HG03520 (cell line): ENCODE data around the gene KIAA0040.

ENCODE experiments used
- ATAC-seq: cut with Tn5 transposase; IDR thresholded peaks from one replicate; pipeline ENCODE4 v1.9.1; 2021; ENCODE audit warnings: mild to moderate bottlenecking, moderate library complexity; ENCODE audit not compliant: unreplicated experiment

Gene KIAA0040

DNA sequence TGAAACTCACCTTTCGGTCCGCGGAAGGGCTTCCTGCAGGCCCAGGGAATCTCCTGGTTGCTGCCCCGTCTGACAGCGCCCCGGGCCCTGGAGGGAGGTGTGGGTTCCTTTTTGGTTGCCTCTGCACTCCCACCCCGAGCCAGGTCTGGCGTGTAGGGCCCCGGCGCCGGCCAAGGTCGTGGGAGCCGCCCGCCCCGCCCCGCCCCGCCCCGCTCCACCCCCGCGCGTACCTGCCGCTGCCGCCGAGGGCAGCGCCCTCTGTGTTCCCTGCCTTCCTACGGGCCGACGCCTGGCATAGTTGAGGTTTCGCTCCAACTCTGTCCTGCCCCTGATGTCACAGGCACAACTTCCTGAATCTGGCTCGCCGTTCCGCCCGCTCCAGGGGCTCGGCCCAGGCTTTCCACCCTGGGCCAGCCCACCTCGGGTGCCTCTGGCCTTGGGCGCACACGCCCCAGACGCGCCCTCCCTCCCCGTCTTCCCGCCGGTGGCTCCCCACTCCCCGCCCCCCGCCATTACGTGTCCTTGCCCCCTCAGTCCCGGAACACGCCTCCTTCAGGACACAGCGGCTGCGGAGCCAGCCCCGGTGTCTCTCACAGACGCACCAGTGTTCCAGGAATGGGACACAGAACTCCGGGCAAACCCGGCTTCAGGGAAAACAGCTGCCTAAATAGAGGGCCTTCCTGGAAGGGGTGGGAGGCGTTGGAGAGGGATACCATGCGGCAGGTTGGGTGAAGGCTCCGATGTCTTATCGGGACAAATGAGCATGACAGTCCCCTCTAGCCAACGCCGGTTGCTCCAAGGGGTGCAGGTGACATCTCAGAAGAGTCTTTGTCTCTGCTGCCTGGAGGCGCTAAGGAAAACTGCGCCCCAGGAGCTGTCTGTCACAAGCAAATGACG is at the start of gene KIAA0040:
TSS of gene KIAA0040 (minus strand) at position 147 of the 897 bp plus-strand sequence. CDS start 31,763 bp downstream, outside the sequence.
- ATAC-seq: peak; percentile 36

DNA sequence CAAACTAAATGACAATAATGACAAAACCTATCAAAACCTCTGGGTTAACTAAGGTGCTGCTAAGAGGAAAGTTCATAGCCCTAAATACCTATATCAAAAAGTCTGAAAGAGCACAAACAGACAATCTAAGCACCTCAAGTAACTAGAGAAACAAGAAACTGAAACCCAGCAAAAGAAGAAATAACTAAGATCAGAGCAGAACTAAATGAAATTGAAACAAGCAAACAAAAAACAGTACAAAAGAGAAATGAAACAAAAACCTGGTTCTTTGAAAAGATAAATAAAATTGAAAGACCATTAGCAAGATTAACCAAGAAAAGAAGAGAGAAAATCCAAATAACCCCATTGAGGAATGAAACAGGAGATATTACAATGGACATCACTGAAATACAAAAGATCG is 44.8 kb upstream of the KIAA0040 start:
- ATAC-seq: peak; percentile 78

DNA sequence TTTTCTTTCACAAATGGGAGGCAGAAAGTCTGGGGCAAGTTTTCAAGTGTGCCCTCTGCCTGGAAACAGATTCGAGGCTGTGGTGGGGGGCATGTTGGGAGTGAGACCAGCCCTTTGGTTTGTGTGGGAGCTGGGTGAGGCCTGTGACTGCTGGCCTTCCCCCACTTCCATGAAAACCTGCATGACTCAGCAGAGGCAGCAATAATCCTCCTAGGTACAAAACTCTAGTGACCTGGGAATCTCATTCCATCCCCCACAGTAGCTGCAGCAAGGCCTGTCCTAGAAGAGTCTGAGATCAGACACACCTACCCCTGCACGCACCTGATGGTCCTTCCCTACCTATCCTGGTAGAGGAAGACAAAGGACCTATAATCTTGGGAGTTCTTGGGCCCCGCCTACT is 42.1 kb upstream of the KIAA0040 start:
- ATAC-seq: no peak

DNA sequence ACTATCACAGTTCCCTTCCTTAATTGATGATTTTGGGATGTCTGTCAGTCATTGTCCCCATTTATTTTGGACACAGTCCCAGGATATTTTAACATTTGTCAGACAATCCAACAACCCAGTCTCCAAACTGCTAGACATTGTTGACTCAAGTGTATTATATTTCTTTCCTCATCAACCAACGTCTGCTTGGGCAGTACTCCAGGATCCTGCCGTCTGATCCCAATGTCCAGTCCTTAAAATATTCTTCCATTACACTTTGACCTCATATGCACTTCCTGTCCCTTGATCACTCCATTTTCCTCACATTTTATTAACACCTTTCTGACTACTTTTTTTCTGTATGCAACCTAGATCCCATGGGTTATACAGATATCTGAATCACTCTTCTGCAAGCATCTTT is 39.8 kb upstream of the KIAA0040 start:
- ATAC-seq: no peak

DNA sequence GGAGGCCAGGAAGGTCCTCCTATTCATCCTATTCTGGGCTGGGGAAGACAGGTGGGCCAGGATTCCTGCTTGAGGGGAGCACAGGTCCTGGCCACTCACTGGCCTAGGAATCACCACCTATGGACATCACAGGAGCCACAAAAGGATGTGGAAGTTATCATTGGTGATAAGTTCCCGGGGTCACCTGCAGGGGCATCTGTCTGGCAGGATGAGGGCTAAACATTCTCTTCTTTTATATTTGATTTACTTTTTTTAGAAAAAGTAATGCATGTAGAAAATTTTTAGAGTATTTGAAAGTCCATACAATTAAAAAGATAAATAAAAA is 33.2 kb upstream of the KIAA0040 start:
- ATAC-seq: peak; percentile 34

DNA sequence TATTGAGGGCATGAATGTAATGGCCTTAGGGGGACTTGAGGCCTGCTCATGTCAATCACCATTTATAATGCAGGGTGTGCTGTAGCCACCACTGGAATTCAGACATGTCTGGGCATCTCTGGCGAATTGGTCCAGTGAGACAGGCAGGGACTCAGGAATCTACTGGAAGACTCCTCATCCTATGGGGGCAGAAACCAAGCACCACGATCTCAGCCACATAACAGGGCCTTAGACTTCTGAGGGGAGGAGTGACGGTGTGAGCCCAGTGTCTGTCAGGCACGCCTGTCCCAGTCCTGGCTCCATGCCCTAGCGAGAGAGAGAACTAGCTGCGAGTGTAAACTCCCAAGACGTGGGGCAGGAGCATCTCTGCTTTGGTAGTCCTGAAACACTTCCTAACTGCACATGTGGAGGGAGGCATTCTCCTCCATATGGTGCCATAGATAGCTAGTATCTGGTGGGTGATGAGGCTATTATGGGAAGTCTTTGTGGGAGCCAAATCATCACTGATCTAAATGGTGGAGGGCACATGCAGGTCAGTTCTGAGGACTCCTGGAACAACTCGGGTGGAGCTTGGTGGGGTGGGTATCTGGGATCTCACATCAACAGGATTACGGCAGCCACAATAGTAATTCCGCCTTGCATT is 29.8 kb upstream of the KIAA0040 start:
- no peak for ATAC-seq

DNA sequence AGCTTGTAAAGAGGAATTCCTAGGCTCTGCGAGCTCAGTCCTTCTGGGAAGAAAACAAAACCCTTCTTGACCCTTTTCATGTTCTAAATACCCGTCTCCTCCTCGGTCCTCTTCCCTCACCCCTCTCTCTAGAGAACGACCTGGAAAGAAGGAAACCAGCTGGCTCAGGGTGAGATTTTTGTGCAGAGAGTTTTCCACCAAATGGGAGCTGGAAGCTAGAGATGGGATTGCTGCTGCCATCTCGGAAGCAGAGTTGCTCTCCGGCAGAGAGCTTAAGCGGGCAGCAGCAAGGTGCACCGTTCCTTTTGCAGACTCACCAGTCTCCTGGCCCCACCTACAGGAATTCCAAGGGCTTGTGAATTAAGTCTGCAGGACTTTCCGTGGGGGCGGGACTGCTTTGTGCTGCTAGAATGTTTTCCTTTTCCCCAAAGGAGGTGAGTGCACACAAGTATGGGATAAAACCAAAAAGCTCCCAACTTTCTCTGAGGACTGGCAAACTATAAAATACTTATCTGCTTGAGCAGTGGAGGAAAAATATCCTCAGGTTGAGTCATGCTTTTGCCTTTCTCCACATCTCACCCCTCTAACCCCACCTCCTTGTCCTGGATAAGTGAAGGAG is 29.1 kb upstream of the KIAA0040 start:
- ATAC-seq: no peak

DNA sequence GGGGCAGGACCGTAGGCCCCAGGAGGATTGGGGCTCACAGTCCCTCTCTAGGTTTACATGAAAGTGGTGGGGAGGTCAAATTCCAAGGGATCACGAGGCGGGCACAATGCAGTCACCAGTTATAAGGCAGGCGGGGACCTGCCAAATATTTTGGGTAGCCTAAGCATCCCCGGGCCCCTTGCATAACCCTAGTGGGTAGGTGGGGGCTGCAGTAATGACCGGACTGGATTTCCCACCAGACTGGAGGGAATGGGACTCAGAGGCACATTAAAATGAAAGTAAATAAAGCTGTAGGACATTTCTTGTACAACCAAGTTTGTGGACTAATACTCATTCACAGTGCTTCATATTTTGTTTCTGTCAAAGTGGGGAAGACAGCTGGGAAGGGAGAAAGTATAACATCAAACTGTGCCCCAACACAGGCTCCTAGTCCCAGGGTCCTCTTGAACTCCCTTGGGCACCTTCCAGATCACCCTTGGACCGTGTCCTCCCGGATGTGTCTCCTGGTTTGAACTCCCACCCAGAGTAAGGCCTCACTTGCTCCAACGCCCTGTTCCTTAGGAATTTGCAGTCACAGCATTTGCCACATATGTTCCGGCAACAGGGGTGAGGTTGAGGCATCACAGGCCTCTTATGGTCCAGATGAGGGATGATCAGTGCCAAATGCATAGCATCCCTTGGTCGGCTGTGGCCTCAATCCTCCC is 28.4 kb upstream of the KIAA0040 start:
- ATAC-seq: no peak

DNA sequence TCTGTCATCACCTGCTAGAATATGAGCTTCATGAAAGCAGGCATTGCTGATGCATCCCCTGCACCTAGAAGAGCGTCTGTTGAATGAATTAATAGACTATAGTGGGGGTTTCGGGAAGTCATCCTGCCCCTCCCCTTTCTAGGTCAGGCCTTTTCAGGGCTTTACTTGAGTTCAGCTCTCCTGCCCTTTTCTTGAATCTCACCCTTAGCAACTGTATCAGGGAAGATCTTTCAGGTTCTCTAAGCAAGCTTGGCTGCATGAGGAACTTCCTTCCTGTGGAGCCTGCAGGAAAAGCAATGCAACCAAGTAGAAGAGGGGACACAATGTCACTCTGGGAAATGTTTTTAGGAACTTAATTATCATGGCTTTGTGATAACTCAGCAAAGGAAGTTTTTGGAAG is 27.2 kb upstream of the KIAA0040 start:
- no peak for ATAC-seq

DNA sequence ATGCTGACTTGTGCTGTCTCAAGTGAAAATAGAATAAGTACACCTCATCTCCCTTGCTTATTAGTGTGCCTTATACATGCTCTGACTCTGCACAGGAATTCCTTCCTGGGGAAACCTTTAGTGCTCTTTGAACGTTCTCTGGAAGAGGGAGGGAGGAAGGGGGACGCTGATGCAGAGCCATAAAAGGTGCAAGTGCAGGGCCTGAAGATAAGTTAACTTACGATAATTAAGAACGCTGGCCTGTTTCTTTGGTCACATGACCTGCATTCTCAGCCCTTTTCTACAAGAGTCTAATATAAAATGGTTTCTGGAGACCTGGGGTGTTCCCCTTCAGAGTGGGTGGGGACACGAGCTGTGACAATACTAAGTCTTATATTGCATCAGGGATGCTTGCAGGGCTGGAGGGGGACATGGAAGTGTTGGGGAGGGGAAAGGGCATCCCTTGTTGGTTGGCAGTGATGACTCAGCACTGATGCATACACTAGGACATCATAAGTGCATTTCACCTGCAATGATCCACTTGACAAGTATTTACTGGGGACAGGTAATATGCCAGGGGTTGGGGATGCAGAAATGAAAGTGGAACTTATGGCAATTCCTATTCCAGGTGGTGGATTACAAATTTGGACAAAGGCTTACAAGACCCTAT is 26.3 kb upstream of the KIAA0040 start:
- ATAC-seq: no peak

DNA sequence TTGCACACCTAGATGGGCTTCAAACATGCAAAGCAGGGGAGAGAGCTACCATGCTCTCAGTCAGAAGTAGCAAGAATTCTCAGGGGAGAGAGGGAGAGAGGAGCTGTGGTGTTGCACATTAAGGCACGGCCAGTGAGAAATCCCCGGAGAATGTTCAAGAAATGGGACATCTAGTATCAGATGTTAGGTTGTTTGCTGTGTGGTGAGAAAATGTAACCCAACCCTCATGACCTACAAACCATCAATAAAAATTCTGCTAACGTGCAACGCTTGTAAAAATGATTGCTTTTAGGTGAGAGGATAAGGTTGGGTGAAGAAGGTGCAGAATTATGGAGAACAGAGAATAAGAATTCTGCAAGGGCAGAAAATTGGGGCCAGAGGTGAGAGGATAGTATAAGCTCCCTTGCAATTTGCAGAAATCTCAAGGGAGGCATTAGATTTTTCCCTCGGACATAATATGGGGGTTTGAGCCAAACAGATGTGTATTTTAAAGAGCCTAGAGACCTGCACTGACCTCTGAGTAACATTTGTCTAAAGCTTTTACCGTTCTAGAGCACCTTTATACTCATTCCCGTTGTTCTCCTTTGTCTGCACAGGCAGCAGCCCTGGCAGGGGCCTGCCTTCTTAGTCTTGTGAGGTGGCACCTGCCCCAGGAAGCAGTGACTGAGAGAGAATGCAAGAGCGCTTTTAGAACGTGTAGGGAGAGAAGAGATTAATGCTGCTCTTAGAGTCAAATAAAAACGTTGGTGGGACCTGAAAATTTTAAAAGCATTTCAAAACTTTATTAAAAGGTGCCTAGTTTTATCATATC is 25.4 kb upstream of the KIAA0040 start:
- no peak for ATAC-seq

DNA sequence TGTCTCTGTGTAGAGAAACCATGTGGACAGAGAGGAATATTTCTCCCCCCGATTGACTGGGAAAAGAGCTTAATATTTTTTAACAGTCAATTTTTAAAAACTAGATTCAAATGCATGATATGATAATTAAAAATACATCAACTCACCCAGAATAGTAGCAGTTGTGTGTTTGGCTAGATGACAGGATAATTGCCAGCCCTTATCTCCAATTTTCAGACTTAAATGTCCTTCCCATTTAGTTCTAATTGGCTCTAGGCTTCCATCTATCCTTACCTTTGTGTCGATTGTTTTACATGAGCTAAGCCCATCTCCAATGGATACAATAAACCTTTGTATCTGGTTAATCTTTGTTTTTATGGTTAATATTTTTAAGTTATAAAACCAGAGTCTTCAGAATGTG is 23.9 kb upstream of the KIAA0040 start:
- no peak for ATAC-seq

DNA sequence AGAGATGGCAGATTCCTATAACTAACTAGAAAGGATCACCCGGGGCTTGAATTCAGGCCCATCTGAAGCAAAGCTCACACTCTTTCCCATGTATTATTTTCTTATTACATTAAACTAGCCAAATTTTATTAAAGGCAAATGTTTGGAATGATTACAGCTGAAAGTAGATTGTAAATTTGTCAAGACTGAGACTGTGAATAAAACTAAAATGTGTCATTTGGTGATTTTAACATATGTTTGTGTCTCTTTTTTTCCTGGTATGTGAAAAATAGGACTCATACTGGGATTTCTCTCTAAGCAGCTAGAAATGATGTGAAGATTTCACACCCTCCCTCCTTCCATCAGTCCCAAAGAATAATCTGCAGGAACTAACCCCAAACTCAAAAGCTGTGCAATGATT is 19.1 kb upstream of the KIAA0040 start:
- ATAC-seq: no peak

DNA sequence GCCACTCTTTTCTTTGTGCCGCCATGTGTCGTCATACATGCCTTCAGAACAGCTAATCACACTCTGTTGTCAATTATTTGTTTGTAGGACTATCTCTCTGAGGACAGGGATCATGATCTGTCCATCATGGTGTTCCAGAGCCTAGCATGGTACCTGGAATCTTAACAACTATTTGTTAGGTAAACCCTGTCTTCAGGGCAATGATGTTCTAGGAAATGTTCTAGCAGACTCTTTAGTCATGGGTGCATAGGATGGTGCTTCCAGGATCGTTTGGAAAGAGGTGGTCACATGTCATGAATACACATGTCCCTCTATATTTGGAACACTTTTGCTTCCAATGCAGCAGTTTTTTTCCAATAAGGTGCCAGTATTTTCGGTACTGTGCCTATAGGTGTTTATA is 18.2 kb upstream of the KIAA0040 start:
- no peak for ATAC-seq

DNA sequence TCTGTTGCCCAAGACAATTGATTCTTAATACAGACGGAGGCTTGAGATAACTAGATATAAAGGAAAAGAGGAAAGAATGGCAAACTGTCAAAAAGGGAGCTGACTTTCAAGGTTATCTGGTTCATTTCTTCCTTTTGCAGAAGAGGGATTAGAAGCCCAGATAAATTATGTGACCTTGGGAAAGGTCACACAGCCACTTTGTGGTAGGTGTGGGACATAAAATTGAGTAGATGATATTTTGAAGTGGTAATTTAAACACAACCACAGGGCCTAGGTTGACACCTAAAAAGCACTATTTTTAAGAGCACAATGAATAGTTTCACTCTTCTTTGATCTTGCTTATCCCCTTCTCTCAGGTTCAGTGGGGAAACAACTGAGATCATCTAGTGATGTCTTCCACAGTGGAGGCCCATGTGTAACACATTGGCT is 16.9 kb upstream of the KIAA0040 start:
- peak; percentile 36 for ATAC-seq

DNA sequence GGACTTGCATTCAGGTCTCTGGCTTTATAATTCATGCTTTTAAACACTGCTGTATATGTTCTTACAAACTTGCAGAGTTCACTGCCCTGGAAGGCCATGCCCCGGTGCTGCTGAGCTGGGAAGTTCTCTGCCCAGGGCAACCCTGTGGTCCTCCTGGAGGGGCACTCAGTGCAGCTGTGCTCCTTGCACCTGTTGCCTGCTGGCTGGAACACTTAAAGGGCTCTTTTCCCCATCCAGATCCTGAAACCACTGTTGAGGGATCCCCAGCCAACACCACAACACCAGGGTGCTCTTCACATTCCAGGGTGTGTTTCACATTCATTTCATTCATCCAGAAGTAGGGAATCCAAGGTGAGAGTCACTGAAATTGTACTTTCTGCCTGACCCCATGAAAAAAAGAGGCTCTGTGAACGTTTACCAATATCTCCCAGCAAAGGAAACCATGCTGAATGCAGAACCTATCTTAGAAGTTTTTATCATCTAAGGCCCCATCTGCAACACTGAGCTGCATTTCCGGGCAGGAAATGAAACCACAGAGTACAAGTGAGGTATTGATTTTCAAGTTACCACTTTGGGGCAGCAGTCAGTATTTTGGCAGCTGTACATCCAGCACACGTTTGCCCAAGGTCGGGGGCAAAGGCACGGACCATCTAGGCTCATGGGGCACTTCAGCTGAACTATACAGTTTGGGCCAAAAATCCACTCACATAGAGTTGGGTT is 16.4 kb upstream of the KIAA0040 start:
- ATAC-seq: peak; percentile 79

DNA sequence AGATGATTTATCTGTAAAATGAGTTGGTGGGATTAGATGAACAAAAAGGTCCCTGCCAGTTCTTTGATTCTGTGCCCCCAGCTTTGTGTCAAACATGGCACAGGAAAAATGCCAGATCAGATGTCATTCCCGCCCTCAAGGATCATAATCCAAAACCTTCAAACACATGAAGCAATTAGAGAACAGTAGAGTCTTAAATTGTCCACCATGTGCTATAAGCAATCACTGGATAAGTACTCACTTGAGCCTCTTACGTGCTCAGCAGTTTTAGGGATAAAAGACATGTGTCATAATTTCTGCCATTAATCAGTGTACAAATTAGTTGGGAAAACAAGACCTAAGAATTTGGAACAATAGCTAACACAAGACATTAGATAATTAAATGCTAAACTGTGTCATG is 15.4 kb upstream of the KIAA0040 start:
- no peak for ATAC-seq

DNA sequence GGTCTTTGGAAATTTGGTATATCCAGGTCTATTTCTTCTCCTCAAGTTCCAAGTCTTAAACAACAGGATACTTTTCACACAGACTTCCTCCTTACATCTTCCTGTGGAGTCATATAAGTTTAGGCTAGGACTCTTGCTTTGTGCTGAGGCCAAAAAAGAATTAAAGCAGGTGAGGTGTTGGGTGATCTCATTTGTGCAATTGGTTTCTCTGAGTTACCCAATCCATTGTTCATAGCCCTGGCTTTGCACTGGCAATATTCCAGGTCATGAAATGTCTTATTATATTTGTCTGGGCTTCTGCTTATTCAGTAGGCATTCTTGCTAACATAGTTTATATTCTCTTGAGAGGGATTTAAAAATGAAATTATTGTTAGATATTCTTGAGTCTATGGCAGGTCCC is 14.1 kb upstream of the KIAA0040 start:
- no peak for ATAC-seq

DNA sequence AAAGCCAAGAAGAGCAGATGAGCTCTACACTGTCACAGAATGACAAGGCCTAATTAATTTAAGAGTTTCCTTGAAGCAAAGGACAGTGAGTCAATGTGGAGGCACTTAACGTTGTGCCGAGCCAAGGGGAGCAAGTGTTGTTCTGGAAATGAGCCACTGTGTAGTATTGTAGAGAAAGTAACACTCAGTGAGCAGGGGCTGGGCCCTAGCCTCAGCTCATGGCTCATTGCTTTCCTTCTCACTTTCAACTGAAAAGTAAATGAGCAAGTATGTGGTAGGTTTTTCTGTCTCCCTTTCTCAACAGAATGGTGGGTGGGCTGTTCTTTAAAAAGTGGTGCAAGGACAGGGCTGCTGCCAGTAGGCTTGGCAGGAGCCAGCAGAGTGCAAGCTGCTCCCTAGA is 11.8 kb upstream of the KIAA0040 start:
- ATAC-seq: peak; percentile 51
